ENCODE results near the gene HMOX2.

DNA sequence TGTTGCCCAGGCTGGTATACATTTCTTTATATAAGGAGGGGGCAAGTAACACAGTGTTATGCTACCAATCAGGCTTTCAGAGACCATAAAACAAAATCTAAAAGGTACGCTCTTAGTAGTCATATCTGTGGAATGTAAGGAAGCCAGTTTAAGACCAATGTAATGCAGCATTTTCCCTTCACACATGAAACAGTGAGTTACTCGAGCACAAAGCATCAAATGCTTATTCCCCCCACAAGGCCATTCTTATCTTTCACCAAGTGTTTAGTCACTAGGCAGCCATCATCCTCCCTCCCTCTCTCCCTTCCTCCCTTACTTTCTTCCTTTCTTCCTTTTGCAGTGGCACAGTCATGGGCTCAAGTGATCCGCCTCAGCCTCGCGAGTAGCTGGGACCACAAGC lies 12.8 kb downstream of the HMOX2 start:
- TF ChIP-seq EZH2 (IDR thresholded peaks at IDR 0.05) (no peak), POLR2AphosphoS5 (IDR thresholded peaks at IDR 0.05; ENCODE audit: borderline replicate concordance, low read depth, low read length) (no peak)

Data from SK-N-MC (cell line).